ENCODE measurements around the gene ADGRL4. TPM values are rescaled to one million over a fixed set of nuclear protein-coding genes. Genes with fewer than 3 reads are reported as not detected.

The ADGRL4 gene
- total RNA-seq, 1 experiment from 2014 or later, result 0.63 TPM

GRCh38 chr1:78871249-78871648 lies 135.3 kb downstream of the ADGRL4 start:
- Histone ChIP-seq H3K27me3 (ENCODE audit: insufficient read depth, low read length) (no peaks in the 10 kb centered on the region), H2AFZ (ENCODE audit: low read length) (no peak overlapping the region), H3K79me2 (ENCODE audit: insufficient read depth, low read length) (no peaks in the 10 kb centered on the region), H3K9me3 (ENCODE audit: control insufficient read depth, low read depth, low read length) (no peaks in the 10 kb centered on the region), H3K23me2 (ENCODE audit: insufficient read length, low read depth, low read length, poor library complexity, severe bottlenecking) (no peaks in the 10 kb centered on the region), H2BK20ac (ENCODE audit: low read depth, low read length, poor library complexity, severe bottlenecking) (no peak overlapping the region), H3K56ac (ENCODE audit: insufficient read length, low read depth, low read length) (no peak overlapping the region), H3K79me1 (ENCODE audit: insufficient read depth, low read depth, low read length, poor library complexity, severe bottlenecking) (no peaks in the 10 kb centered on the region), H3K4me2 (ENCODE audit: insufficient read depth, insufficient read length, low read length) (no peak overlapping the region), H3K27ac (ENCODE audit: insufficient read length, low read depth, low read length) (no peak overlapping the region), H3K23ac (ENCODE audit: insufficient read length, low read depth, low read length) (no peak overlapping the region), H3K4ac (ENCODE audit: low read depth, low read length) (no peak overlapping the region), H2BK15ac (ENCODE audit: low read depth, low read length) (no peak overlapping the region), H4K20me1 (ENCODE audit: control insufficient read depth, insufficient read depth, insufficient read length) (no peaks in the 10 kb centered on the region), H3T11ph (ENCODE audit: low read length) (no peak overlapping the region), H2BK120ac (ENCODE audit: low read depth, low read length, poor library complexity, severe bottlenecking) (no peak overlapping the region), H4K5ac (ENCODE audit: insufficient read length, low read depth, low read length) (no peak overlapping the region), H3K4me1 (ENCODE audit: insufficient read depth, low read length) (no peaks in the 10 kb centered on the region), H3K14ac (ENCODE audit: insufficient read depth, low read length) (no peak overlapping the region), H3K9ac (ENCODE audit: extremely low read depth, insufficient read length, low read length) (no peak overlapping the region), H4K8ac (replicated peaks; ENCODE audit: insufficient read length, low read depth, low read length) (no peak overlapping the region), H2BK12ac (ENCODE audit: insufficient read length, low read depth, low read length) (no peak overlapping the region), H2BK5ac (ENCODE audit: insufficient read length, low read length) (no peak overlapping the region), H2AK5ac (ENCODE audit: insufficient read length, low read length) (no peak overlapping the region), H3K18ac (ENCODE audit: insufficient read length, low read depth, low read length) (no peak overlapping the region), H4K91ac (ENCODE audit: insufficient read length, low read depth, low read length) (no peak overlapping the region)
- WGBS (ENCODE audit: extremely low coverage, insufficient read length, low lambda C conversion rate), result no CpG with 5 or more reads among the region's 1 CpG
- TF ChIP-seq CTCF (conservative IDR thresholded peaks at IDR 0.05), result no peak
- H3K4me1 Mint-ChIP-seq, result peaks cover 7 to 15% of the 10 kb centered on the region in 2 experiments
- peaks cover 21 to 42% (median 36%) of the 10 kb centered on the region in 3 experiments for H3K36me3 Mint-ChIP-seq (ENCODE audit: insufficient read depth in 1 of 3, low read depth in 3 of 3)
- peak overlapping the region in 2 of 3 experiments; percentile 54 to 85; a peak in 4 of 7 replicates for H3K27ac Mint-ChIP-seq
- H3K9me3 Mint-ChIP-seq, result peaks cover 35 to 37% of the 10 kb centered on the region in 2 experiments
- no peak overlapping the region for H3K4me3 Mint-ChIP-seq
- peaks cover 2% of the 10 kb centered on the region; the same call in 1 of the 2 replicates for H3K27me3 Mint-ChIP-seq (ENCODE audit: low read depth)
- DNase-seq, result no peak
